ENCODE measurements around the gene MAP1S.

DNA sequence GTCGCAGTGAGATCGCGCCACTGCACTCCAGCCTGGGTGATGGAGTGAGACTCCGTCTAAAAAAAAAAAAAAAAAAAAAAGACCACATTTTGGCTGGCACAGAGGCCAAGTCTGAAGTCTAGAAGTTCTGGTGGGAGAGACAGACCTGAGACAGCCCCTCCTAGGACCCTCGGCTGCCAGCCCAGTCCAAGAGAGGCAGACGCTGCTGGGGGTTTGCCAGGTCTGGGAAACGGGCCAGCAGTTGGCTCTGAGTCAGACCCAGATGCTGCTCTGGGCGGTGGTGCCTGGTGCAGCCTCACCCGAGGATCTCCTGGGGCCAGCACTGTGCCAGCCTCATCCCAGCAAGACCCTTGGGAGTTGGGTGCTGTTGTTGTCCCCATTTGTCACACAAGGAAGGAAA, 37.8 kb downstream of the MAP1S start:
- TF ChIP-seq, protein P1, sequence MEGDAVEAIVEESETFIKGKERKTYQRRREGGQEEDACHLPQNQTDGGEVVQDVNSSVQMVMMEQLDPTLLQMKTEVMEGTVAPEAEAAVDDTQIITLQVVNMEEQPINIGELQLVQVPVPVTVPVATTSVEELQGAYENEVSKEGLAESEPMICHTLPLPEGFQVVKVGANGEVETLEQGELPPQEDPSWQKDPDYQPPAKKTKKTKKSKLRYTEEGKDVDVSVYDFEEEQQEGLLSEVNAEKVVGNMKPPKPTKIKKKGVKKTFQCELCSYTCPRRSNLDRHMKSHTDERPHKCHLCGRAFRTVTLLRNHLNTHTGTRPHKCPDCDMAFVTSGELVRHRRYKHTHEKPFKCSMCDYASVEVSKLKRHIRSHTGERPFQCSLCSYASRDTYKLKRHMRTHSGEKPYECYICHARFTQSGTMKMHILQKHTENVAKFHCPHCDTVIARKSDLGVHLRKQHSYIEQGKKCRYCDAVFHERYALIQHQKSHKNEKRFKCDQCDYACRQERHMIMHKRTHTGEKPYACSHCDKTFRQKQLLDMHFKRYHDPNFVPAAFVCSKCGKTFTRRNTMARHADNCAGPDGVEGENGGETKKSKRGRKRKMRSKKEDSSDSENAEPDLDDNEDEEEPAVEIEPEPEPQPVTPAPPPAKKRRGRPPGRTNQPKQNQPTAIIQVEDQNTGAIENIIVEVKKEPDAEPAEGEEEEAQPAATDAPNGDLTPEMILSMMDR (IDR thresholded peaks at IDR 0.05; ENCODE audit: low read depth, low read length) = no peak
- TF ChIP-seq POLR2A (IDR thresholded peaks at IDR 0.05; ENCODE audit: extremely low read depth, insufficient read length) (no peak), MYC (IDR thresholded peaks at IDR 0.05; ENCODE audit: low read depth, low read length) (no peak)
- TF ChIP-seq, protein P2, sequence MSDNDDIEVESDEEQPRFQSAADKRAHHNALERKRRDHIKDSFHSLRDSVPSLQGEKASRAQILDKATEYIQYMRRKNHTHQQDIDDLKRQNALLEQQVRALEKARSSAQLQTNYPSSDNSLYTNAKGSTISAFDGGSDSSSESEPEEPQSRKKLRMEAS (IDR thresholded peaks at IDR 0.05; ENCODE audit: low read depth, low read length) = no peak
